ENCODE results near the gene CA6. TPM values are rescaled to one million over a fixed set of nuclear protein-coding genes. Genes with fewer than 3 reads are reported as not detected.

The CA6 gene
- total RNA-seq, 1 experiment from 2014 or later = not detected

DNA sequence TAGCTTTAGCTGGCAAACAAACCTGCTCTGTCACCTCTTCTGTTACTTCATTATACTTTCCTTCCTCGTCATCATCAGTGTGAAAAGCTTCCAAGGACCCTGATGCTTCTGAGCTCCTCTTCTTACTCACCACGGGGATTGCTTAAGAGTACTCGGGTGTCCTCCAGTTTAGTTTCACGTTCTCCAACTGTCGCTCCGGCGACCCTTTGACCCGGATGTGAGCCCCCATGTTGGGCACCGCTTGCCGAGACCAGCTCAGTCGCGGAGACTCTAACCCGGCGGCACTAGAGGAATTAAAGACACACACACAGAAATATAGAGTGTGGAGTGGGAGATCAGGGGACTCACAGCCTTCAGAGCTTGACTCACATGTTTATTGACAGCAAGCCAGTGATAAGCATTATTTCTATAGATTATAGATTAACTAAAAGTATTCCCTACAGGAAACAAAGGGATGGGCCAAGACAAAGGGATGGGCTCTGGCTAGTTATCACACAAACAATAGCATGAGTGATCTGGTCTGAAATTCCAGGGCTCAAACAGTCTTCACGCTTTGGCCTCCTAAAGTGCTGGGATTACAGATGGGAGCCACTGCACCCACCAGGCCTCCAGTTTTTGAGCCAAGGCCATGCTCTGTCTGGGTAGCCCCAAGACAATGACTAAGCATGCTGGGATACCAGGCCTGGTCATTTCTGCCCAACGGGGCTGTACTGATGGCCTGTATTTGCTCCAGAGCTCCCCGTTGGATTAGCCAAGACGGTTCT, 37.1 kb upstream of the CA6 start:
- no peak overlapping the region for H2BK5ac ChIP-seq (ENCODE audit: insufficient read length, low read length)
- no peaks in the 10 kb centered on the region for H4K20me1 ChIP-seq (ENCODE audit: control insufficient read depth, insufficient read depth, insufficient read length)
- Mint-ChIP-seq H3K4me1 (peaks cover 37 to 42% of the 10 kb centered on the region in 2 experiments), H3K4me3 (no peak overlapping the region), H3K36me3 (ENCODE audit: insufficient read depth in 1 of 3, low read depth in 3 of 3) (peaks cover 6 to 15% (median 11%) of the 10 kb centered on the region in 3 experiments; a peak in 6 of 7 replicates), H3K9me3 (peaks cover 5 to 11% of the 10 kb centered on the region in 2 experiments), H3K27ac (no peak overlapping the region), H3K27me3 (ENCODE audit: low read depth) (peaks cover 10% of the 10 kb centered on the region; the same call in 1 of the 2 replicates)
- no peaks in the 10 kb centered on the region for H3K9me3 ChIP-seq (ENCODE audit: control insufficient read depth, low read depth, low read length)
- H2AFZ ChIP-seq (ENCODE audit: low read length) = no peak overlapping the region
- H2BK15ac ChIP-seq (ENCODE audit: low read depth, low read length) = no peak overlapping the region
- no peaks in the 10 kb centered on the region; the same call in 1 of the 2 replicates for H3K4me1 ChIP-seq (ENCODE audit: insufficient read depth, low read length)
- H3K27ac ChIP-seq (ENCODE audit: insufficient read length, low read depth, low read length) = no peak overlapping the region
- H4K8ac ChIP-seq (replicated peaks; ENCODE audit: insufficient read length, low read depth, low read length) = no peak overlapping the region
- H2BK12ac ChIP-seq (ENCODE audit: insufficient read length, low read depth, low read length) = no peak overlapping the region
- no peak overlapping the region for H4K91ac ChIP-seq (ENCODE audit: insufficient read length, low read depth, low read length)
- no peak overlapping the region for H2AK5ac ChIP-seq (ENCODE audit: insufficient read length, low read length)
- no peak overlapping the region for H3K4ac ChIP-seq (ENCODE audit: low read depth, low read length)
- H2BK20ac ChIP-seq (ENCODE audit: low read depth, low read length, poor library complexity, severe bottlenecking) = no peak overlapping the region
- TF ChIP-seq, protein P1, sequence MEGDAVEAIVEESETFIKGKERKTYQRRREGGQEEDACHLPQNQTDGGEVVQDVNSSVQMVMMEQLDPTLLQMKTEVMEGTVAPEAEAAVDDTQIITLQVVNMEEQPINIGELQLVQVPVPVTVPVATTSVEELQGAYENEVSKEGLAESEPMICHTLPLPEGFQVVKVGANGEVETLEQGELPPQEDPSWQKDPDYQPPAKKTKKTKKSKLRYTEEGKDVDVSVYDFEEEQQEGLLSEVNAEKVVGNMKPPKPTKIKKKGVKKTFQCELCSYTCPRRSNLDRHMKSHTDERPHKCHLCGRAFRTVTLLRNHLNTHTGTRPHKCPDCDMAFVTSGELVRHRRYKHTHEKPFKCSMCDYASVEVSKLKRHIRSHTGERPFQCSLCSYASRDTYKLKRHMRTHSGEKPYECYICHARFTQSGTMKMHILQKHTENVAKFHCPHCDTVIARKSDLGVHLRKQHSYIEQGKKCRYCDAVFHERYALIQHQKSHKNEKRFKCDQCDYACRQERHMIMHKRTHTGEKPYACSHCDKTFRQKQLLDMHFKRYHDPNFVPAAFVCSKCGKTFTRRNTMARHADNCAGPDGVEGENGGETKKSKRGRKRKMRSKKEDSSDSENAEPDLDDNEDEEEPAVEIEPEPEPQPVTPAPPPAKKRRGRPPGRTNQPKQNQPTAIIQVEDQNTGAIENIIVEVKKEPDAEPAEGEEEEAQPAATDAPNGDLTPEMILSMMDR (conservative IDR thresholded peaks at IDR 0.05) = no peak
- no peaks in the 10 kb centered on the region for H3K27me3 ChIP-seq (ENCODE audit: insufficient read depth, low read length)
- no peak overlapping the region for H3K56ac ChIP-seq (ENCODE audit: insufficient read length, low read depth, low read length)
- no peak overlapping the region for H3K14ac ChIP-seq (ENCODE audit: insufficient read depth, low read length)
- no peak for DNase-seq
- WGBS (ENCODE audit: extremely low coverage, insufficient read length, low lambda C conversion rate) = no CpG with 5 or more reads among the region's 18 CpGs
- no peak overlapping the region for H3K23ac ChIP-seq (ENCODE audit: insufficient read length, low read depth, low read length)
- no peaks in the 10 kb centered on the region for H3K79me1 ChIP-seq (ENCODE audit: insufficient read depth, low read depth, low read length, poor library complexity, severe bottlenecking)
- H3K79me2 ChIP-seq (ENCODE audit: insufficient read depth, low read length) = no peaks in the 10 kb centered on the region
- no peak overlapping the region for H2BK120ac ChIP-seq (ENCODE audit: low read depth, low read length, poor library complexity, severe bottlenecking)
- no peak overlapping the region for H3K9ac ChIP-seq (ENCODE audit: extremely low read depth, insufficient read length, low read length)
- H3K23me2 ChIP-seq (ENCODE audit: insufficient read length, low read depth, low read length, poor library complexity, severe bottlenecking) = no peaks in the 10 kb centered on the region
- H3T11ph ChIP-seq (ENCODE audit: low read length) = no peak overlapping the region
- H3K18ac ChIP-seq (ENCODE audit: insufficient read length, low read depth, low read length) = no peak overlapping the region
- H4K5ac ChIP-seq (ENCODE audit: insufficient read length, low read depth, low read length) = no peak overlapping the region
- H3K4me2 ChIP-seq (ENCODE audit: insufficient read depth, insufficient read length, low read length) = no peak overlapping the region

All from H9 (cell line).